Testis (tissue), 3 donors: Measurements from ENCODE around the gene BRK1. TPM values are rescaled to one million over a fixed set of nuclear protein-coding genes. Genes with fewer than 3 reads are reported as not detected.
"Not testable (repeated sequence)": the region's sequence is repeated elsewhere in the genome, so short reads cannot be mapped to it uniquely, and the experiment has no call there.

Experiments used
- DNase-seq: peaks from one replicate; pipeline ENCODE4 v3.0.0-alpha.2; 2019
- H3K27ac ChIP-seq, 2 donors: fragments of 200-600 bp; sonication (generic); one replicate each; pipeline ENCODE4 v1.5.1; 2019
- H3K27me3 ChIP-seq: fragments of 200-600 bp; sonication (generic); one replicate; pipeline ENCODE4 v1.5.1; 2019
- H3K36me3 ChIP-seq: fragments of 200-600 bp; sonication (generic); one replicate; pipeline ENCODE4 v1.5.1; 2017; ENCODE audit warnings: low read depth; ENCODE audit errors: missing control alignments
- H3K4me1 ChIP-seq: fragments of 200-600 bp; sonication (generic); one replicate; pipeline ENCODE4 v1.5.1; 2019
- H3K4me3 ChIP-seq, 2 donors: fragments of 200-600 bp; sonication (generic); one replicate each; pipeline ENCODE4 v1.5.1; 2017 to 2019
- H3K9me3 ChIP-seq: fragments of 200-600 bp; sonication (generic); one replicate; pipeline ENCODE4 v1.5.1; 2017
- CTCF ChIP-seq, 3 experiments: fragments of 450-650 bp in 2 of 3; fragments of 200-600 bp in 1 of 3; sonication (generic) in 1 of 3; IDR thresholded peaks; one replicate each; pipeline ENCODE4 v1.5.1; 2016 to 2019; ENCODE audit warnings: antibody characterized with exemption in 3 of 3, mild to moderate bottlenecking in 2 of 3, moderate library complexity in 1 of 3
- POLR2A ChIP-seq: fragments of 450-650 bp; IDR thresholded peaks from one replicate; pipeline ENCODE4 v1.6.1; 2017; ENCODE audit warnings: antibody characterized with exemption, mild to moderate bottlenecking, moderate library complexity
- WGBS, 2 donors: methylation state at CpG; one replicate each; pipeline ENCODE4 v1.1.5; 2018; 5-methylcytosine and 5-hydroxymethylcytosine counted together
- intact Hi-C: fragments of 100-400 bp; cut with DNase I; formaldehyde crosslinking; loops from one replicate; pipeline ENCODE4 v1.15.1; 2023; ENCODE audit warnings: low total_unique reads
- polyA plus RNA-seq: library from polyadenylated mRNA; stranded (reverse); fragments of 350-450 nt; fragmentation: Illumina TruSeq; extraction: RNeasy Lipid Tissue Mini Kit (QIAGEN cat#74804); gene quantifications from one replicate; pipeline ENCODE4 v1.2.3, GENCODE V29; 2014; ENCODE audit warnings: low read depth, low replicate concordance; ENCODE audit not compliant: insufficient read depth
- total RNA-seq, 2 donors: library from RNA; depleted of rRNA; stranded (reverse); fragments of >200 nt; gene quantifications; one replicate each; pipeline ENCODE4 v1.2.3, GENCODE V29; 2016

BRK1 gene
- total and polyA plus RNA-seq, 3 donors from 2014 or later = 145 to 250 (median 157) TPM

GRCh38 chr3:10173095-10173925, 57.8 kb downstream of the BRK1 start:
- Histone ChIP-seq H3K27me3 (no peaks in the 10 kb centered on the region), H3K4me3 (no peak overlapping the region), H3K9me3 (no peaks in the 10 kb centered on the region), H3K27ac (peak overlapping the region; percentile 18 to 73), H3K4me1 (peaks cover 8% of the 10 kb centered on the region), H3K36me3 (no peaks in the 10 kb centered on the region)
- no peak for TF ChIP-seq CTCF (IDR thresholded peaks at IDR 0.05)
- intact Hi-C loops = no loop called here
- DNase-seq = no peak
- WGBS, 2 donors = 74 to 84% methylated on average over 10 of the region's 10 CpGs

- peak overlapping the region; percentile 18 to 73 for H3K27ac ChIP-seq
- no peak overlapping the region for H3K4me3 ChIP-seq
- intact Hi-C loops = no loop called here
- no peaks in the 10 kb centered on the region for H3K27me3 ChIP-seq
- TF ChIP-seq POLR2A = no peak
- no peak for TF ChIP-seq CTCF (IDR thresholded peaks at IDR 0.05)
- no peaks in the 10 kb centered on the region for H3K9me3 ChIP-seq
- H3K36me3 ChIP-seq = no peaks in the 10 kb centered on the region
- 36 to 52% methylated on average over 6 of the region's 6 CpGs for WGBS, 2 donors
- peaks cover 8% of the 10 kb centered on the region for H3K4me1 ChIP-seq
- DNase-seq = peak; percentile 72
These were observed 58.5 kb downstream of the BRK1 start for GRCh38 chr3:10173926-10174435.

GRCh38 chr3:10175334-10175733, 59.9 kb downstream of the BRK1 start:
- intact Hi-C loops, H3K27ac ChIP-seq: not testable (repeated sequence)
- 93 to 100% methylated on average over 2 to 7 of the region's 7 CpGs for WGBS, 2 donors

GRCh38 chr3:10176150-10176549, 60.7 kb downstream of the BRK1 start:
- H3K9me3 ChIP-seq, DNase-seq, H3K36me3 ChIP-seq, H3K4me1 ChIP-seq, H3K27me3 ChIP-seq, intact Hi-C loops, H3K27ac ChIP-seq, H3K4me3 ChIP-seq: not testable (repeated sequence)
- WGBS, 2 donors = 95 to 98% methylated on average over 4 of the region's 4 CpGs

More at GRCh38 chr3:10175334-10175733, 59.9 kb downstream of the BRK1 start:
- DNase-seq, H3K4me1 ChIP-seq, H3K27me3 ChIP-seq, H3K4me3 ChIP-seq, H3K9me3 ChIP-seq, H3K36me3 ChIP-seq: not testable (repeated sequence)

Other genes starting within 250 kb of the BRK1 start
- 1 to 10 TPM; 1.1 to 1.6 TPM for gene CIDEC, start 235.4 kb upstream of the BRK1 start, total RNA-seq
- gene CIDEC, start 235.4 kb upstream of the BRK1 start, polyA plus RNA-seq = 2.9 TPM
- 10 to 100 TPM; 33.3 to 39.8 TPM for gene JAGN1, start 225.1 kb upstream of the BRK1 start, total RNA-seq
- 36.0 TPM for gene JAGN1, start 225.1 kb upstream of the BRK1 start, polyA plus RNA-seq
- gene IL17RE, start 212.8 kb upstream of the BRK1 start, total RNA-seq = under 1 TPM; 0.43 to 0.79 TPM
- 1.8 TPM for gene IL17RE, start 212.8 kb upstream of the BRK1 start, polyA plus RNA-seq
- gene IL17RC, start 198.6 kb upstream of the BRK1 start, total RNA-seq = 10 to 100 TPM; 21.0 to 26.1 TPM
- 12.0 TPM for gene IL17RC, start 198.6 kb upstream of the BRK1 start, polyA plus RNA-seq
- gene CRELD1, start 181.8 kb upstream of the BRK1 start, total RNA-seq = 10 to 100 TPM; 34.9 to 37.1 TPM
- gene CRELD1, start 181.8 kb upstream of the BRK1 start, polyA plus RNA-seq = 65.7 TPM
- gene PRRT3, start 163.3 kb upstream of the BRK1 start, total RNA-seq = 1 to 10 TPM; 6.6 to 7.2 TPM
- 7.6 TPM for gene PRRT3, start 163.3 kb upstream of the BRK1 start, polyA plus RNA-seq
- gene EMC3, start 128.8 kb upstream of the BRK1 start, total RNA-seq = 10 to 100 TPM; 64.2 to 72.5 TPM
- 270 TPM for gene EMC3, start 128.8 kb upstream of the BRK1 start, polyA plus RNA-seq
- 10 to 100 TPM; 23.7 to 41.6 TPM for gene FANCD2, start 89.2 kb upstream of the BRK1 start, total RNA-seq
- 38.5 TPM for gene FANCD2, start 89.2 kb upstream of the BRK1 start, polyA plus RNA-seq
- gene FANCD2OS, start 7.4 kb upstream of the BRK1 start, total RNA-seq = 10 to 100 TPM; 14.3 to 25.8 TPM
- 118 TPM for gene FANCD2OS, start 7.4 kb upstream of the BRK1 start, polyA plus RNA-seq
- gene VHL, start 26.1 kb downstream of the BRK1 start, total RNA-seq = 10 to 100 TPM; 61.2 to 73.0 TPM
- gene VHL, start 26.1 kb downstream of the BRK1 start, polyA plus RNA-seq = 39.6 TPM
- 1 to 10 TPM; 3.7 to 3.8 TPM for gene IRAK2, start 49.2 kb downstream of the BRK1 start, total RNA-seq
- gene IRAK2, start 49.2 kb downstream of the BRK1 start, polyA plus RNA-seq = 2.1 TPM
- gene TATDN2, start 132.8 kb downstream of the BRK1 start, total RNA-seq = 10 to 100 TPM; 19.8 to 24.3 TPM
- 21.3 TPM for gene TATDN2, start 132.8 kb downstream of the BRK1 start, polyA plus RNA-seq
- under 1 TPM; 0.50 to 0.87 TPM for gene GHRL, start 177.3 kb downstream of the BRK1 start, total RNA-seq
- 1.0 TPM for gene GHRL, start 177.3 kb downstream of the BRK1 start, polyA plus RNA-seq
- gene SEC13, start 205.4 kb downstream of the BRK1 start, total RNA-seq = 100 to 1,000 TPM; 112 to 122 TPM
- 125 TPM for gene SEC13, start 205.4 kb downstream of the BRK1 start, polyA plus RNA-seq